GM18502 (cell line): Measurements from ENCODE around the gene VPS52.
"Not testable (repeated sequence)": the region's sequence is repeated elsewhere in the genome, so short reads cannot be mapped to it uniquely, and the experiment has no call there.

Source experiments
- ATAC-seq: cut with Tn5 transposase; IDR thresholded peaks from one replicate; pipeline ENCODE4 v1.9.1; 2021; ENCODE audit warnings: mild to moderate bottlenecking; ENCODE audit not compliant: unreplicated experiment, poor library complexity

Gene VPS52

DNA sequence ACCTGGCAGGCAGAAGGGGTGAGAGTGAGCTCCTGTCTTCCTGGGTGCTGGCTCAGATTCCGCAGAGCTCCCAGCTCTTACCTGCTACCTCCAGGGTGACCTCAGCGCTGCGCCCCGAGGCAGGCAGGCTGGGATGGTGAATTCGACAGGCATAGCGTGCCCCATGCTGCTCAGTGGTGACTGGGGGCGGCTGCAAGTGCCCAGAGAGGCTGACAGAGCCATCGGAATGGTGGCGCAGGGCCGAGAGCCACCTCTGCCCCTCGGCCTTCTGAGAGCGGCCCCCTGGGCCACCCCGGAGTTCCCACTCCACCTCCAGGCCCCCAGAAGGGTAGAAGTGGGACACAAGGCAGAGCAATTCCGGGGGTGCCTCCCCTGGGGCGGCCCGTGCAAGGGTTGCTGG lies 32.5 kb upstream of the VPS52 start:
- no peak for ATAC-seq

DNA sequence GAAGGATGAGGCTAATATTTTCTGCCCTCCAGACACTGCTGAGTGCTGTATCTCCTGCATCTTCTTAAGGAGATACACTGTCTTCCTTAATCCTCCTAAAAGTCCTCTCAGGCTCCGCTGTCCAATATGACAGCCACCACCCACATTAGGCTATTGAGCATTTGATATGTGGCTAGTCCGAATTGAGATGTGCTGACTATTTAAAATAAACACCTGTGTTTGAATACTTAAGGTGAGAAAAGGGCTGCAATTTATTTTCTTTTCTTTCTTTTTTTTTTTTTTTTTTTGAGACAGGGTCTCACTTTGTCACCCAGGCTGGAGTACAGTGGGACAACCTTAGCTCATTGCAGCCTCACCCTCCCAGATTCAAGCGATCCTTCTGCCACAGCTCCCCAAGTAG lies 30.2 kb upstream of the VPS52 start:
- ATAC-seq: no peak

DNA sequence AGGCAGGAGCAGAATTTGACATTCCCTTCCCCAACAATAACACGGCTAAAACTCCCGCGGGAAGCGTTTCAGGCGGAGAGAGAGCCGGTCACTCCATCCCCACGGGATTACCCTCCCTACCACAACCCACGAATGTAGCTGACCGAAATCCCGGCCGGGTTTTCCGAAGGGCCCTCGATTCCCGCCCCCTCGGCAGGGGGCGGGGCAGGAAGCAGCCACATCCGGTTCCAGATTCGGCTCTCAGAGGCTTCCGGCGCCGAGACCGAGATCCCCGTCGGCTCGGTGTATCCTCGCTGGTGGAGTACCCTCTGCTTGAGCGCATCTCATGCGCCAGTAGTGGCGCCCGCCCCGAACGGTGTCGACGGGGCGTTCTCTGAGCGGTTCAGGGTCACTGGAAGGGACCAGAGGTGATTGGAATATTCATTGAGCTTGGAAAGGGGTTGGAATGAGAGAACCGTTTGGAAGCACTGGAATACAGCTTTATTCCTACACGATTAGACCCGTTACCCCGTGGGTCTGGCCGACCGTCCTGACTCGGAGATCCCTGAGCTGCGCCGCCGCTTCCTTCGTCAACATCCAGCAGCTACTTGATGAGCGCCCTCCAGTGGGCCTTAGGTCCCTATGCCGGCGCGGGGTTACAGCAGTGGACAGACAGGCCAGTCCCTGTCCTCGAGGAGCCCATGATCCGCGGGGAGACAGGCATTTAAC lies 27.7 kb upstream of the VPS52 start:
- ATAC-seq: peak; percentile 69

DNA sequence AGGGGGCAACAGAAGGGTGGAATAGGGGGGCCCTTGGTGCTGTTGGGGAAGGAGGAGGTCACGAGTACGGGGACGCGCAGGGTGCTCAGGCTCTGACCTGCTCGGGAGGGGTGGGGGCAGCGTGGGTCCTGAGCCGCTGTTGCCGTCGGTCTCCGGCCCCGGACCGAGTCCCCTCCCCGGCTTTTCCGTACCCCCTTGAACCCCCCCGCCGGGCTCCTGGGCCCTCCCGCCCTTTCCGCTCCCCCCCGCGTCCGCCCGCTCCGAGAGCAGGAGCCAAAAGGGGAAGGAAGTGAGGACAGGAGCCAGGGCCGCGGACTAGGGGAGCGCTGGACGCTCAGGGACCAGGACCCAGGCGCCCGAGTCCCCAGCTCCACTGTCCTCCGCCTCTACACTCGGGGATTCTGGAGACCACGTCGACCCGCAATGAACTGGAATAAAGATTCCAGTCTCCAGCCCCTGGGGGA lies 27.1 kb upstream of the VPS52 start, which contains the start of gene RGL2:
TSS of gene RGL2 (minus strand) at position 170 of the 464 bp plus-strand sequence. CDS start 332 bp downstream, outside the sequence.
- ATAC-seq: peak; percentile 26

DNA sequence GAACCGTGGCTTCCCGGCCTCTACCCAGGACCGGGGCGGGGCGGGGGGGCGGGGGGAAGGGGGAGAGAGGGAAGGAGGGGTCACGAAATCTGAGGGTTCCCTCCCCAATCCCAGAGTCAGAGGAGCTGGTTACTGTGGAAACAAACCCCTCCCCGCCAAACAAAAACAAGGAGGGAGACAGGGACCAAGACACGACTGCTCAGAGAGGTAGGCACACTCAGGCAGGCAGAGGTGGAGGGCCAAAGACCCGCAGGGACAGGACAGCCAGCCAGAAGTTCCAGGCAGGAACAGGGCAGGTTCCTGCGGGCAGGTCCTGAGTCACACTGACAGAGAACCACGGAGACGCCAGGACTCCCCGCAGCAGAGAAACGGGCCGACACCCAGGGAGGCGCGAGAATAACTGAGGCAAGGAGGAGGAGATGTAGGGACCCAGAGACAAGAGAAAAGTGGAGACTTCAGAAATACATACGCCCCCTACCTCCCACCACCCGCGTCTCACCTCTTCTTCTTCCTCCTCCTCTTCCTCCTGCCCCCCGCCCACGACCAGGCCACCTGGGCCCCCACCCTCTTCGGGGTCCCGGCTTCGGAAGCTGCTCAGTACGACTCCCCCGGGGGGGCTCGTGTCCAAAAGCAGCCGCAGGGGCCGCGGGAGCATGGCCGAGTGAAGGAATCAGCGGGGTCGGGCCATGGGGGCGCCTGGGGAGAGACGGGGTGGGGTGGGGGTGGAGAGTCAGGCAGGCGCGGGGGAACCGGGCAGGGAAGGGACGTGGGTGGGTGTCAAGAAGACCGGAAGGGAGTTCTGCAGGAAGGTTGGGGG lies 26.5 kb upstream of the VPS52 start:
- ATAC-seq: no peak

DNA sequence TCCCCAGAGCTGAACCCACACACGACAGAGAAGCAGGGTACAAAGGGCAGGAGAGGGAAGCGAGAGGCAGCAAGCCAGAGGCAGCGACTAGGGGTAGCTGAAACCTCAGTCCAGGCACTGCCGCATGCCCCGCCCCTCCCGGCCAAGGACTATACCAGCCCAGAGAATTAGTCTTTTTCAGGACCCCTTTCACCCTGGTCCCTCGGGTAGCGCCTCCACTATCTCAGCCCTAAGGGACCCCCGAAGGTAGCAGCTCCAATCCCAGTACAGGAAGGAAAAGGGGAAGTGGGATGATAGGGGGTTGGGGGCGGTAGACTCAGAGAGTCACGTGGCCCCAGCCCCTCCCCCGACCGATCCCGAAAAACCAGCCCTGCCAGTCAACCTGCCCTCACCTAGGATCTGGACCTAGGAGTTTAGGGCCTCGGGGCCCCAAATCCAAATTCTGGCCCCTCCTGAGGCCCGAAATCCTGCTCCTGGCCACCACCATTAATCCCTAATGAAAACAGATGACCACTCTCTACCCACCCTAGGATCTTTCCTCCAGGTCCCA lies 25.8 kb upstream of the VPS52 start:
- ATAC-seq: no peak

DNA sequence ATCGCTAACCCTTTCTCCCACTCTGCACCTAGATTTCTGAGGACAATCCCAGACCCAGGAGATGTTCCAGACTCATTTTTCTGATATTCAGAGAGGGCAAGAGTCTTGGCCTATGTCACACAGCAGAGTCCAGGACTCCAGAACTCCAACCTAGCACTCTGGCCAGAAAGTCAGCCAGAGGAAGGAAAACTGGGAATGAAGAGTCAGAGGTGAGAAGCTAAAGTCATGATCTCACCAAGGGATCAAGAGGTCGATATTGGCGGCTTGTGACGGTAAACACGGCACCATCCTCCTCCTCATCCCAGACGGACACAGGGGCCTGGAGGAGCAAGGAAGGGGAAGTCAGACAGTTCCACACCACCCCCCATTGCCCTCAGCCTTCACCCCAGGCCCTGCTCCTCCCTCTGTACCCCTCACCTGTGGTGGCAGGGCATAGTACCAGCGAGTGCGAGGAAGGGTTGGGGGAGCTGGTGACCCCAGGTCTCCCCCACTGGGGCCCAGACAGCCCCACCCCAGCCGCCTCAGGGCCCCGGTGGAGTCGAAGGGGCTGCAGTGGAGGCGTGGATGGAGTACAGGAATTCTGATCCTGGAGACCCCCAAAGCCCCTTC lies 25.2 kb upstream of the VPS52 start:
- no peak for ATAC-seq

DNA sequence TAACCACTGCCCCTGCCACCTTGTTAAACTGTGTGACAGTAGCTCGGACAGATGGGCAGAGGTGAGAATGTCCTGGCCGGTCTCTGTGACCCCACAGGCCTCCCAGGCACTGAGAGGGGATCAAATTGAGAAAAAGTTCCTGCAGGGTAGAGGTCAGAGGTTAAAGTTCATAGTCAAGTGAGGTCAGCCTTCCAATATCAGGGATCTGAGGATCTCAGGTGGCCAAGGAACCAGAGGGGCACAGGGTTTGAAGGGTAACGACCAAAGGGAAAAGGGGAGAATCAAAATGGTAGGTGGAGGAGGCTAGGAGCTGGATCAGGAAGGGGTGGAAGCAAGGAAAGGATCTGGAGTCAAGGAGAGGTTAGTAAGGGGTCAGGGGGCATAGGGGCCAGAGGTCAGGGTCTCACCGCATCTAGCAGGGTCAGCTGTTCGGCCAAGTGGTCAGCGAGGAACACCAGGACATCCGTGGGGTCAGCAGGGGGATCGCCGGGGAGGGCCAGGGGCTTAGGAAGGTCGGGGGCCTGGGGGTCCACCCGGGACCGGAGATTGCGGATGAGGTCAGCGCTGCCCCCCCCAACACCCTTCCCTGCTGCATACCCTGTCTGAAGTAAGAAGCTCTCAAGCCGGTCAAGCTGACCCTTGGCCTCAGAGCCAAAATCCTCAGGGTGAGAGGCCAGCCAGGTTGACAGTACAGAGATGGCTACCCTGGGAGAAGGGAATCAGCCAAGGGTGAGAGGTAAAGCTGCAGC lies 24.1 kb upstream of the VPS52 start:
- ATAC-seq: no peak

DNA sequence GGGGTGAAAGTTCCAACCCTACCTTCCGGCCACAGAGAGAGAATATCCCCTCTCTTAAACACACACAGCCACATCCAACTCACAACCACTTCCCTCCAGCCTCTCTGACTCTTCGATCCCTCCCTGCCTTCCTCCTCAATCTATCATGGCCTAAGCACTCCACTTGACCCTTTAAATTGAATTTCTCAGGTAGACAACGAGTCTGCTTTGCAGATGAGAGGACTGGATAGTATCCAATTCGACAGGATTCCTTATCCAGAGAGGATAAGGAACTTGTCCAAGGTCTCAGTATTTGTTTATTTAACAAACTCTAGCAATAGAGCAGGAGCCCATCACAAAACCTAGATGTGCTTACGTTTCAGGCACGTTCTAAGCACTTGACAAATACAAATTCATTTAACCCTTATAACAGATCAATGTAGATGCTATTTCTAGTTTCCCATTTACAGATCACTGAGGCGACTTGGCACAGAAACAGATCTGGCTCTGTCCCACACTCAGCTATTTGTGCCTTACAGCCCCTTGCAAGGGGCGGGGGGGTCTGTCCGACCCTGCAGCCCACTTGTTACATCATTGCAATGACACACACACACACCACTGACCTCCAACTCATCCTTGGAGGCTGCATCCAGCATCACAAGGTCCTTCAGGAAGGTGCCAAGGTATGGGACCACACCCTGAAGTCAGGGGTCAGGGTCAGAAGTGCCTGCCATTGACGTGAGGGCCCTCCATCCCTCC lies 22.6 kb upstream of the VPS52 start:
- ATAC-seq: no peak

DNA sequence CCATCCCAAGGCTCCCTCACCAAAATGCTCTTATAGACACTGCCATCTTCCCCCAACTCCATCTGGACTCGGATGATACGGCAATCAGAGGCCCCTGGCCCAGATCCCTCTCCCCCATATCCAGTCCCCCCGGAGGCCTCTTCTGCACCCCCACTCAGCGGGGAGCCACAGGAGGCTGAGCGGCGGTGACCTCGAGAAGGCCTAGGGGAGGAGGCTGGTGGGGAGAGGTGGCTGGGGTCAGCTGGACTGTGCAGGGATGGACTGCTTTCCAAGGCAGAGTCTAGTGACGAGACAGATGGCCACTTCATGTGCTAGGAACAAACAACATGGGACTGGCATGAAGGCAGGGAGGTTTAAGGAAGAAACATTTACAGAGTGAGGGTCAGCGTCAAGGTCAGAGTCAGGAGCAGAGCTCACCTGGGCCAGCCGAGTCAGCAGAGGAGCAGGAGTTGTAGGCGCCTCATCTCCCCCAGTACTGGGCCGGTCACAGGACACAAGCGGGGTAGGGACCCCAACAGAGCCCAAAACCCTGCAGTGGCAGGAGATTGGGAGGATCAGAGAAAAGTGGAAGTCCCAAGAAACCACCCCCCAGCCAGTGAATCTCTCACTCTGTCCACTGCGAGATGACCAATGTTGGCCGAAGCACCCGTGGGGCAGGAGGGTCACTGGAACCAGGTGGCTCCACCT lies 21.5 kb upstream of the VPS52 start:
- no peak for ATAC-seq

DNA sequence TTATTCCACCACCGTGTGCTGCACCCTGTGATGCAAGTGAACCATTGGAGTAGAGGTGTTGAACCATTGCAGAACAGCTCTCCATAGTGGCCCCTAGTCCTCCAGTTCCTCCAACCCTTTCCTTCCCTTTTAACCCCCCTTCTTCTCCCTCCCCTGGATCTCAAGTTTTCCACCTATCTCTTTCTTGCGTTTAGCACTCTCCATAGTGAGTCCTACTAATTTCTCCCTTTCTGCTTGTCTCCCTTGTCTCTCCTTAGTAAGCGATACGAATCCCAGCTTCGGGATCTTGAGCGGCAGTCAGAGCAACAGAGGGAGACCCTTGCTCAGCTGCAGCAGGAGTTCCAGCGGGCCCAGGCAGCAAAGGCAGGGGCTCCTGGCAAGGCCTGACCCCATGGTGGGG lies 18.8 kb upstream of the VPS52 start:
- no peak for ATAC-seq

DNA sequence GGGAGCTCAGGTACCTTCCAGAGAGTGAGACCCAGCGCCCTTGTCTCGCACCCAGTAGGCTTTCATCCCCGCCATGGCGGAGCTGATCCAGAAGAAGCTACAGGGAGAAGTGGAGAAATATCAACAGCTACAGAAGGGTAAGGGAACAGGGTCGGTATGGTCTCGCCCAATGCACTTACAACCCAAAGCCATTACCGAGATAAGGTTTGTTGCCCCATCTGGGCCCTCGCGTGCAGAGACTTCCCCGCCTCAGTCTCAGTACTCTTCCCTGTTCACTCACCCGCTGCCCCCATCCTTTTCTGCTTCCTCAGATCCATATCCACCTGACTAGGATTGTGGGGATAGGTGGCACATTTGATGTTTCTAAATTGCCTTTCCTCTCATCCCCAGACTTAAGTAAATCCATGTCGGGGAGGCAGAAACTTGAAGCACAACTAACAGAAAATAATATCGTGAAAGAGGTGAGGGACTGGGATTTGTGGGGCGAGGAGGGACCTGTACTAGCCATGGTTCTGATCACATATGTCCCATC lies 18.2 kb upstream of the VPS52 start:
- ATAC-seq: peak; percentile 9

DNA sequence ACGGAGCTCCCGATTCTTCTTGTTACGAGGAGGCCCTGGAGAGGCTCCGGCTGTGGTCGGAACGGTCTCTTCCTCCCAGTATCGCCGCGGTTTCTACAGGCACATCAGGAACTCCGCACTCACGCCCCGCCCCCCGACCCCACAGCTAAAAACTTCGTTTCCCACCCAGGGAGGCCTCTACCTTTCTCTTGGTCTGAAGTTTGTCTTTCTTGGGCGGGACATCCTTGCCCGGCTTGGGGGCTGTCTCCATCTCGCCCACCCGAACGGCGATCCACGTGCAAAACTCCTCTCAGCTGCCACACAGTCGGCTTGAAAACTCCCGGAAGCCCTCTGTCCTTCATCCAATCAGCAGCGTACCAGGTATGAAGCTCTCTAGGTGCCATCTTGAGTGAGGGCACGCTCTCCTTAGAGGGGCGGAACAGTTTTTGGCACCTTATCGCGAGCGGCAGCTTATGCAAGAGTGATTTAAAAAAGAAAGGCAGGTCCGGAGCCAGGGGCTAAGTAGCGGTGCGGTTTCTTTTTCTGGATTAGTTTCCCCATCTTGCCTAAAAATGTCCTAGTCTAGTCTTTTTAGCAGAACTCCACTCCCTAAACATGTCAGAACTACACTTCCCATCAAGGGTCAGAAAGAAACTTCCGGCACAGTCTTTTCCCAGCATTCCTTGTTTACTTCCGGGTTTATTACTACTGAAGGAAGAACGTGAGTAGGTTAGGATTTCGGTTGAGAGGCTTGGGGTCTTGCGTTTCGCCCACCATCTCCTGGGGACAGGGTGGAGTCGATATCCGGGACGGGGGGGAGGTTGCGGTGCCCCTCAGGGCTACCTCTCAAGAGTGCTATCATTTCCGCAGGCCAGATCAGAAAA lies 17.5 kb upstream of the VPS52 start, which contains the start of the genes PFDN6 and WDR46:
TSS of gene PFDN6 (plus strand) at position 681 of the 863 bp plus-strand sequence. CDS start 256 bp downstream, outside the sequence.
TSS of gene WDR46 (minus strand) at position 319 of the 863 bp plus-strand sequence. CDS start at position 250, 69 bp downstream.
- ATAC-seq: peak; percentile 81

DNA sequence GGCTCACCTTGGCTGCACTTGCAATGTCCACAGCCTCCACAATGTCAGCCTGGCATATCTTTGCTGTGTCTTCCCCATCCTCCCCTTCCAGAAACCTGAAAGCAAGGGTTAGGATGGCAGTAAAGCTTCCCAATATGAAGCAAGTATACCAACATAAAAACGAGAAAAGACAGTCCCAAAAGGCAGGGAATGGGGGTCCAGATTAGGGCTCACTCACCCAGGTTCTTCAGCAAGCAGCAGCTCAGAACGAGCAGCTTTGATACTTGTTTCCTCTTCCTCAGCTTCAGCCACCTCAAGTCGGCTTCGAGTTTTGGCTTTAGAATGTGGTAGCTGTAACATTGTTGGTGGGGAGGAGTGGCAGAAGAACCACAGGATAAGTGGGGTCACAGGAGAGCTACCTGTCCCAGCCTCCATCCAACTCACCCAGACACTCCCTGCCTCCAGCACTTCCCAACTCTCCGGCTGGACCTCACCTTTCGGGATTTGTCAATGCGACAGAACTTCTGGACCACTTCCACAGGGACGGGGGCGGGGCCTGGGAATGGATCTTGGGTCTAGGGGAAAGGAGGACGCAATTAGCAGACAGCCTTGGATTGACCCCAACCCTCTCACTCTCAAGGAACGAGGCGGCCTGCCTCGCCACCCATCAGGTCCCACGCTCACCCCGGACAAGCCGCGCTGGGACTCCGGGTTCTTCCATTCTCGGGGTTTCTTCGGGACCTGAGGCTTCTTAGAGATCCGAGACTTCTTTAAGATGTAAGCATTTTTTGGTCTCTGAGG lies 16.7 kb upstream of the VPS52 start:
- ATAC-seq: peak; percentile 3

DNA sequence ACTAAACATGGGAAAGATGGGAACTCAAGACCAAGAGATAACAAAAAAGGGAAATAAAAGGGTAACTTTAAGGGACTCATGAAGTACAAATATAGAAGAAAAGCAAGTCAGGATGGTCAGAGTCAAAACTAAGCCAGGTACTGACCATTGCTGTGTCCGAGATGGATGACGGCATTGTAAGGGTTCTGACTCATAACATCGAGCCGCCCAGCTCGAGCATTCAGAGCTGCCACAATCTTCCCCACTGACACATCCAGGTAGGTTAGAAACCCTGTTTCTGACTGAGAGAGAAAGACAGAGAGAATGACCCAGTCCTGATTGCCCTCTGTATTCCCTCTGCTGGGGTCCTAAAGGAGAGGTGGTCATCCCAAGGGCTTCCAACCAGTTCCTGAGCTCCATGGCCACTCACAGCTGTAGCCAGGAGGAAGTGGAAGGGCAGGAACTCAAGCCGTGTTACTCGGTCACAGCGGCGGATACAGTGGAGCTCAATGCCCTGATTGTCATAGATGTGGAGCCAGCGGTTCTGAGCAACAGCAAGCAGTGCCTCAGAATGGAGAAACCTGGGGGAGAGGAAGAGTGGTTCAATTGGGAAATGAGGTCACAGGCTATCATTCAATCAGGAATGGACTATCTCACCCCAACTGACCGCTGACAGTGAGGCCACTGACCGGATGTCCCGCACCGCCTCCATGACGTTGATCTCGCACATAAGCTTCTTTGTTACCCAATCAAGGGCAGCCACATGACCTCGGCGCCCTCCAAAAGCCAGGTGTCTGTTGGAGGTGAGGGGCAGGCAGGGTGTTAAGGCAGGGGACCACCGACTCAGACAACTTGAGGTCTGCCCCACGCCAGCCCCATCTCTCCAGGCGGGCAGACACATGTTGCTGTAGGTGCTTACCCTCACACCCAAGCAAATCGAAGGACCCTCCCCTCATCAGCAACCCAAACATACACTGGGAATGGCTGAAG lies 15.6 kb upstream of the VPS52 start:
- no peak for ATAC-seq

DNA sequence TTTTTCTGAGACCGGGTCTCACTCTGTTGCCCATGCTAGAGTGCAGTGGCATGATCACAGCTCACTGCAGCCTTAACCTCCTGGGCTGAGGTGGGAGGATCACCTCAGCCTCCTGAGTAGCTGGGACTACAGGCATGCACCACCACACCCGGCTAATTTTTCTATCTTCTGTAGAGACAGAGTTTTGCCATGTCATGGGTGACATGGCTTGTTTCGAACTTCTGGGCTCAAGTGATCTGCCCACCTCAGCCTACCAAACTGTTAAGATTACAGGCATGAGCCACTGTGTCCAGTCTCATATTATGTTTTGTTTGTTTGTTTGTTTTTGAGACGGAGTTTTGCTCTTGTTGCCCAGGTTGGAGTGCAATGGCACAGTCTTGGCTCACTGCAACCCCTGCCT lies 13.5 kb upstream of the VPS52 start:
- not testable (repeated sequence) for ATAC-seq
